HG03196 (cell line): ENCODE data around the gene PCDH9.

Experiments
- ATAC-seq: cut with Tn5 transposase; IDR thresholded peaks from one replicate; pipeline ENCODE4 v1.9.1; 2021; ENCODE audit not compliant: unreplicated experiment

PCDH9 gene

GRCh38 chr13:67225252-67226159 is 4.6 kb downstream of the PCDH9 start:
- ATAC-seq = no peak

- peak; percentile 60 for ATAC-seq
These were observed 5.8 kb downstream of the PCDH9 start for GRCh38 chr13:67224148-67224846.

- no peak for ATAC-seq
These were observed 6.4 kb downstream of the PCDH9 start for GRCh38 chr13:67223742-67224141.

- no peak for ATAC-seq
These were observed 7.1 kb downstream of the PCDH9 start for GRCh38 chr13:67223024-67223423.

GRCh38 chr13:67221630-67222226 is 8.4 kb downstream of the PCDH9 start:
- ATAC-seq = no peak

GRCh38 chr13:67219113-67219512 is 11.0 kb downstream of the PCDH9 start:
- no peak for ATAC-seq

GRCh38 chr13:67217880-67218279 is 12.3 kb downstream of the PCDH9 start:
- no peak for ATAC-seq

- no peak for ATAC-seq
These were observed 13.3 kb downstream of the PCDH9 start for GRCh38 chr13:67216864-67217263.

- no peak for ATAC-seq
These were observed 19.9 kb downstream of the PCDH9 start for GRCh38 chr13:67210208-67210607.

GRCh38 chr13:67208552-67208951 is 21.6 kb downstream of the PCDH9 start:
- no peak for ATAC-seq

GRCh38 chr13:67204764-67205163 is 25.4 kb downstream of the PCDH9 start:
- ATAC-seq = no peak

- ATAC-seq = no peak
These were observed 29.5 kb downstream of the PCDH9 start for GRCh38 chr13:67200605-67201004.

GRCh38 chr13:67200183-67200582 is 30.0 kb downstream of the PCDH9 start:
- no peak for ATAC-seq

- no peak for ATAC-seq
These were observed 32.4 kb downstream of the PCDH9 start for GRCh38 chr13:67197704-67198103.

GRCh38 chr13:67193979-67194378 is 36.2 kb downstream of the PCDH9 start:
- ATAC-seq = no peak

- ATAC-seq = no peak
These were observed 37.4 kb downstream of the PCDH9 start for GRCh38 chr13:67192751-67193150.

- ATAC-seq = no peak
These were observed 43.1 kb downstream of the PCDH9 start for GRCh38 chr13:67186995-67187569.

- ATAC-seq = no peak
These were observed 45.9 kb downstream of the PCDH9 start for GRCh38 chr13:67184247-67184646.

- ATAC-seq = no peak
These were observed 47.0 kb downstream of the PCDH9 start for GRCh38 chr13:67183151-67183550.

- ATAC-seq = no peak
These were observed 54.2 kb downstream of the PCDH9 start for GRCh38 chr13:67175836-67176459.

- ATAC-seq = no peak
These were observed 61.8 kb downstream of the PCDH9 start for GRCh38 chr13:67168384-67168783.
